Stimulated activated CD4-positive, alpha-beta T cell treated with anti-CD3 and anti-CD28 coated beads, Interleukin-4, amount 100 ng/mL, for 48 hours (primary cell): ENCODE data around the gene EFL1.
A peak's percentile ranks its signal among the peaks of the same experiment; 100 is the strongest.
"Not testable (repeated sequence)": the region's sequence is repeated elsewhere in the genome, so short reads cannot be mapped to it uniquely, and the experiment has no call there.

Experiments
- DNase-seq, 2 donors: peaks; one replicate each; pipeline ENCODE4 v3.0.0-alpha.2; 2020; ENCODE audit warnings: low read depth in 2 of 2

EFL1 gene

GRCh38 chr15:82262422-82263026 is at the start of gene EFL1, which contains the start of gene SAXO2:
EFL1 (minus strand) TSS chr15:82262734; CDS start chr15:82261778, 956 bp downstream.
SAXO2 (plus strand) TSS chr15:82262818; CDS start chr15:82262880, 62 bp downstream.
- peak; percentile 90 to 93 for DNase-seq

GRCh38 chr15:82311321-82311720 is 48.8 kb upstream of the EFL1 start:
- not testable (repeated sequence) for DNase-seq

DNA sequence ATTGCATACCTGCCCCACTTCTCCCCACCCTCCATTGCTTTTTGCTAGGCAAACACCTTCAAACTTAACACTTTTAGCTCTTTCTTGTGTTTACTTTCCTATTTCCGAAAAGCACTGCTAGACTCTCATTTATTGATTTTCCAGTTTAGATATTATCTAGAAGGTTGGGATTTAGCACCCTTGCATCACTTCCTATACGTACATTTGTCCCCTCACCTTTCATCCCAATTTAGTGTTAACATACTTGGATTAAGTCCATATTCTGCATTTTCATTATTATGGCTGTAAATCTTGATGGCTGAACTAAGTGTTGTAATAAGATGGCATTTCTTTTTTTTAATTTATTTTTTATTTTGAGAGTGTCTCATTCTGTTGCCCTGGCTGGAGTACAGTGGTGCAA is 47.3 kb upstream of the EFL1 start:
- no peak for DNase-seq

GRCh38 chr15:82307714-82308081 is 45.2 kb upstream of the EFL1 start:
- DNase-seq, result no peak

DNA sequence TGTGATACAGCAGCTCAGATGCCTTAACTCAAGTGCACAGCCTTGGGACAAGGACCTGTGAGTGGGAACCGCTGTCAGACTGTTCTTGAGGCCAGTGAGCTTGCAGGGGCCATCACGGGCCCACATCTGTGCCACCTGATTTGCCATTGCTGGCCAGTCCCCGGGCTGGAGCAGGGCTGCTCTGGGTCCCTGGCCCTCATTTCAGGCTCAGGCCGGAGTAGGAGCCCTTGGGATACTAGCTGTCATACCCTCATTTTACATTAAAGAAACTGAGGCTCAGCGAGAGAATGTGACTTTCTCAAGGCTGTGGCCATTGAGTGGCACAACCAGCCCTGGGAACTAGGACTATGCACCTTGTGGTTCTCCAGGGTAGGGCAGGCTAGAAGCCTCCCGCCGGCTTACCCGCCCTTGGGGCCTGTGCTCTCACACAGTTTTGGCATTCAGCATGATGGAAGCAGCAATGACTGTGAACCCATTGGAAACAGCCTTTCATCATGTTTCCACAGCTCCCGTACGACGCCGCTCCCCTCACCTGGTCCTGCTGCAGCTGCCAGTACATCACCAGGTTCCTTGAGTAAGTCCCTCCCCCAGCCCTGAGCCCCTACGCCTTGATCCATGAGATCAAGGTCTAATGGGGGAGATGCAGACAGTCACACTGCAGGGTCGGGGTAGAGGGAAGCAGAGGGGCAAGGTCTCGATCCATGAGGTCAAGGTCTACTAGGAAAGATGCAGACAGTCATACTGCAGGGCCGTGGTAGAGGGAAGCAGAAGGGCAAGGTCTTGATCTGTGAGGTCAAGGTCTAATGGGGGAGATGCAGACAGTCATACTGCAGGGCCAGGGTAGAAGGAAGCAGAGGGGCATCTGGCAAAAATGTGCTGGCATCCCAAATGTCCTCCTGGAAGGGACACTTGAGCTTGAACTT is 44.5 kb upstream of the EFL1 start:
- no peak for DNase-seq

GRCh38 chr15:82305621-82306048 is 43.1 kb upstream of the EFL1 start:
- no peak for DNase-seq

DNA sequence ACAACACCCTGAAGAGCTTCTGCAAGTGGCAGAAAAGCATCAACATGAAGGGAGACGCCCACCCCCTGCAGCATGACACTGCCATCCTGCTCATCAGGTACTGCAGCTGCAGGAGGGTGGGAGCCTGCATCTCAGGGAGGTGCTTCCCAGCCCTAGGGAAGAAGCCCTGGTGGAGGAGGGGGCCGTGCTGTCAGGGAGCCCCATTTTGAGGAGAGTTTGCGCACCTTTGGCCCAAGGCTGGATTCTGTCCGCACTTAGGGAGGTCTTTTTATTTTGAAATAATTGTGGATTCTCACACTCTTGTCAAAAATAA is 42.2 kb upstream of the EFL1 start:
- DNase-seq, result no peak

DNA sequence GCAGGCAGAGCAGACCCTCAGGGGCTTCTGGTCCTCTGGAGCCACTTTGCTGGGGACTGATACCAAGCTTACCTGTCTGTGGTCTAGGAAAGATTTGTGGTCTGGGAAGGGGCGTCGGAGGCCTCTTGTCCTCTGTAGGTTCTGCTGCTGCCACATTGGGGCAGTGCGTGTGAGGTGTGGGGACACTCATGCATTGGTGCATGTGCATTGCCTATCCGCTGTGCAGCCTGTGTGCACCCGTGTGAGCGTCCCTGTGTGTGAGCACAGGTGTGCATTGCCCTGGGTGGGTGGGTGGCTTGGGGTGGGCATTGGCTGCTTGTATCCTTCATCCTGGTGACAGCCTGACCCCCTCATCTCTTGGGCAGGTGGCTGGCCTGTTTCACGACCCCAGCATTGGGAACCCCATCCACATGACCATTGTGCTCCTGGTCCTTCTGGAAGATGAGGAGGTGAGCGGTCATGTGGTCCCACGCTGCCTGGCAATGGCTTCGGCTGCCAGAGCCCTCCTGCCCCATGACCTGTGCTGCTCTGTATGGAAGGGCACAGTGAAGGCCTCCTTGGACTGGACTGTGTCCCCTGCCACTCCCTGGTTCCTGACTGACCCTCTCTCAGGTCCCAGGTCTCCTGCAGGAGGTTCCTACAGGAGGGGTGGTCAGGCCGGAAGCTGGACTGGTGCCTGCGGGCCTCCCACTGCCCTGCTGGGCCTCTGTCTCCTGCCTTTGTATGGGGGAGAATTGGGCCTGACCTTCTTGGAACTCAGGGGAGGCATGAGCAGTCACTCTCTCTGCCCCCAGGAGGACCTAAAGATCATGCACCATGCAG is 41.6 kb upstream of the EFL1 start:
- no peak for DNase-seq

DNA sequence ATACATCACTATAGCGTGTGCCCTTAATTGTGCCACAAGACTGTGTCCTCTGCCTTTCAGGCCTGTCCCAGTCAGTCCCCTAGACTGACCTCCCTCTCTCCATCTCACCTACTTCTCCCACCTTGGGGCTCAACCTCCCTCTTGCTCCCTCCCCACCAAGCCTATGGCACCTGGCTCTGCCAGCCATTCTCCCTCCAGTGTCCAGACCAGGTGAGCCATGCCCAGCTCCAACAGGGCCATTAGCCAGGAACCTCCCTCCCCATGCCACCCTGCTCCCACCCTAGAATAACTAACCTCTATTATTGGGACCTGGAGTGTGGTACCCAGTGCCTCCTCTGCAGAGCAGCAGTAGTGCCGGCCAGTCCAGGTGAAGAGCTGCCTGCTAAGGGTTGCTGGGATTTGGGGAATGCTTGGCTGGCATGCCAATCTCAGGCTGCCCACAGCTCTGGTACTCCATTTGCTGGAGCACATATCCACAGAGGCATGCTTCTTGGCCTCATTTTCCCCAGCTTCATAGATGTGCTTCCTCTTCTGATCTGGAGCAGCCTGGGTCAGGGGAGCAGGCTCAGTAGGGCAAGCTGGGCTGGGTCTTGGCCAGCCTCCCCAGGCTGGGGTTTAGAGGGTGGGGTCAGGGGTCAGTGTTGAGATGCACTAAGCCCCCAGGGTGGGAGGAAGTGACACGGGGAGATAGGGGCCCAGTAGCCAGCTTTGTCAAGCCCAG is 38.9 kb upstream of the EFL1 start:
- DNase-seq, result no peak

DNA sequence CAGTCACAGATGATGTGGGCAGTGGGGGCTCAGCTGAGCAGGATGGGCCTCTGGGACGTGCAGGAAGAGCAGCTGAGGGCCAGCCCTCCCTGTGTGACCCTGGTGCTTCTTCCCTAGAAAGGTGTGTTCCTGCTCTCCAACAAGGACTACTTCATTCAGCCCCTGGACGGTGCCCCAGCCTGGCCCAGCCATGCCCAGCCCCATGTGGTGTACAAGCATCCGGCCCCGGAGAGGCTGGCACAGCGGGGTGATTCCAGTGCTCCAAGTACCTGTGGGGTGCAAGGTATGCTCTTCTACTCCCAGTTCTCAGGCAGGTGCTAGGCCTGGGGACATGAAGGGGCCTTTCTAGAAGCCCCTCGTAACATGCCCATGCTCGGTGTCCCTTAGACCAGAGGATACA is 38.3 kb upstream of the EFL1 start:
- DNase-seq, result no peak

DNA sequence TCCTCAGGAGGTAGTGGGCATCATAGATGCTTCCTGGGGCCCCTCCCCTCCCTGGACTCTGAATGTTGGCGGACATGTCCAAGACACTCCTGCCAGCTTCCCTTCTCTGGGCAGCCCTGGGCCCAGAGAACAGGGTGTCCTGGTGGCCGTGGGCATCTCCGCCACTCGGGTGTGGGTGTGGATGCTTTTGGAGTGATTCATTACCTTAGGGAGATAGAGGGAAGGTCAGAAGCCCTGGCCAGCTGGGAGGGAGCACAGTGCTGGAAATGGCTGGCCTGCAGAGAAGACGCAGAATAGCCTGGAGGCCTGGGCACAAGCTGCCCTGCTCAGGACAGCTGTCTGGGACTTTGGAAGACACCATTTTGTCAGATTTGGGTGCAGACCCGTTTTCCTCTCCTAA is 37.8 kb upstream of the EFL1 start:
- DNase-seq, result not testable (repeated sequence)

- not testable (repeated sequence) for DNase-seq
Measured at GRCh38 chr15:82299511-82299914, 37.0 kb upstream of the EFL1 start.

GRCh38 chr15:82298520-82298919 is 36.0 kb upstream of the EFL1 start:
- DNase-seq, result peak; percentile 28 to 42

DNA sequence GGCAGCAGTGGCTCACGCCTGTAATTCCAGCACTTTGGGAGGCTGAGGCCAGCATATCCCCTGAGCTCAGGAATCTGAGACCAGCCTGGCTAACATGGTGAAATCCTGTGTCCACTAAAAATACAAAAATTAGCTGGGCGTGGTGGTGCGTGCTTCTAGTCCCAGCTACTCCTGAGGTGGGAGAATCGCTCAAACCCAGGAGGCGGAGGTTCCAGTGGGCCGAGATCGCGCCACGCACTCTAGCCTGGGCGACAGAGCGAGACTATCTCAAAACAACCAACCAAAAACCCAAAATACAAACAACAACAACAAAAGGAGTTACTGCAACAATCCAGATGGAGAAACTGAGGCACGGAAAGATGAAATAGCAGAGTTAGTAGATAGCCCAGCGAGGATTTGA is 35.5 kb upstream of the EFL1 start:
- no peak for DNase-seq

- no peak for DNase-seq
Measured at GRCh38 chr15:82297546-82297945, 35.0 kb upstream of the EFL1 start.

GRCh38 chr15:82294061-82294690 is 31.6 kb upstream of the EFL1 start:
- DNase-seq, result no peak

DNA sequence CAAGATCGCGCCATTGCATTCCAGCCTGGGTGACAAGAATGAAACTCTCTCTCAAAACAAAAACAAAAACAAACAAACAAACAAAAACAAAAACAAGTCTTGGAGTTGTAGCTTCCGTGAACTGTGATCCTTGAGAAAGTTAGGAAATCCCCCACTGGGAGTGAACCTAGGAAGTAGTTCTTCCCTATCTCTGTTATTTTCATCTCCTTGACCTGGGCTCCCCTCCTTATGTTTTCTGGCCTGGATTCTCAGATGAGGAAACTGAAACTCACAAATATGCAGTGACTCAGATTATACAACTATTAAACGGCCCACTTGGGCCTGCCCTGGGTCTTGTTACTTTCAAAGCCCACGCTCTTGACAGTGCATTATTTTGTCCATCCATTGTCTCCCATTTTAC is 29.7 kb upstream of the EFL1 start:
- no peak for DNase-seq

DNA sequence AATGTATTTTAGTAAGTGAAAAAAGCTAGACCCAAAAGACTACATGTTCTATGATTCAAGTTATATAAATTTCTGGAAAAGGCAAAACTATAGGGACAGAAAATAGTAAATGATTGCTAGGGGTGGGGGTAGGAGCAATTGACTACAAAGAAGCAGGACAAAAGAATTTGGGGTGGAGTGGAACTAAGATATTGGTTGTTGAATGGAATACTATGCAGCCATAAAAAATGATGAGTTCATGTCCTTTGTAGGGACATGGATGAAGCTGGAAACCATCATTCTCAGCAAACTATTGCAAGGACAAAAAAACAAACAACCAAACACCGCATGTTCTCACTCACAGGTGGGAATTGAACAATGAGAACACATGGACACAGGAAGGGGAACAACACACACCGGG is 25.7 kb upstream of the EFL1 start:
- not testable (repeated sequence) for DNase-seq

GRCh38 chr15:82286475-82286874 is 23.9 kb upstream of the EFL1 start:
- not testable (repeated sequence) for DNase-seq

DNA sequence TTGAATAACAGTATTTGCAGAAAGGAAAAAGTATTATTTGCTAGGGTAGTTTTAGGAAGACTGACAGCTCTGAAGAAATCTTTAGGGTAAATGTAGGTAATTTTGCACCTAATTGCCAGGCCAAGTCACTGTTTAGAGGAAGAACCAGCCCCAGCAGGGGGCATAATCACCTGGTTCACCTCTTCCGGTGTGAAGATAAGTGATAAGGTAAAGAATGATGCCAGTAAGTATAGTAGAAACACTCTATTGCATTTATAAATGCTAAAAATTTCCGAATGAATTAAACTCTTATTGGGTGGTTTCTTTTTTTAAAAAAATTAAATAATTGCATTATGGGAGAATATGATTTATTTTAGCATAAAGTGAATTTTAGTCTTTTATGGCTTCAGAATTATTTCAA is 21.8 kb upstream of the EFL1 start:
- DNase-seq, result not testable (repeated sequence)

GRCh38 chr15:82282386-82282785 is 19.9 kb upstream of the EFL1 start:
- not testable (repeated sequence) for DNase-seq
